H54 (cell line): Measurements from ENCODE around the gene SATB1.

Experiments
- DNase-seq: peaks from one replicate; pipeline ENCODE4 v3.0.0; 2011; ENCODE audit warnings: low spot score, mixed read lengths; ENCODE audit not compliant: insufficient read length
- FAIRE-seq: peaks from 3 replicates; lab custom pipeline; 2011; peaks lifted over from hg19 to GRCh38; lab: Jason Lieb, UNC
- POLR2A ChIP-seq: IDR thresholded peaks from 2 replicates; pipeline ENCODE4 v1.6.1; 2011; ENCODE audit warnings: low read depth, mild to moderate bottlenecking, low read length

The SATB1 gene

GRCh38 chr3:18403061-18403460 is 22.1 kb downstream of the SATB1 start:
- DNase-seq (no peak), FAIRE-seq (no peak)

GRCh38 chr3:18402239-18402799 is 22.8 kb downstream of the SATB1 start:
- DNase-seq (no peak), FAIRE-seq (no peak)
- no peak for TF ChIP-seq POLR2A

More at GRCh38 chr3:18403061-18403460, 22.1 kb downstream of the SATB1 start:
- TF ChIP-seq POLR2A, result no peak

- no peak for TF ChIP-seq POLR2A
- DNase-seq, result no peak
These were observed 23.7 kb downstream of the SATB1 start for GRCh38 chr3:18401300-18401961.

GRCh38 chr3:18398448-18398847 is 26.7 kb downstream of the SATB1 start:
- no peak for TF ChIP-seq POLR2A
- FAIRE-seq, result no peak

More at GRCh38 chr3:18401300-18401961, 23.7 kb downstream of the SATB1 start:
- no peak for FAIRE-seq

GRCh38 chr3:18396428-18396827 is 28.7 kb downstream of the SATB1 start:
- TF ChIP-seq POLR2A, result no peak
- no peak for DNase-seq
- no peak for FAIRE-seq

More at GRCh38 chr3:18398448-18398847, 26.7 kb downstream of the SATB1 start:
- no peak for DNase-seq

GRCh38 chr3:18394384-18394995 is 30.6 kb downstream of the SATB1 start:
- FAIRE-seq (no peak), DNase-seq (no peak)
- no peak for TF ChIP-seq POLR2A

GRCh38 chr3:18393906-18394305 is 31.2 kb downstream of the SATB1 start:
- no peak for TF ChIP-seq POLR2A
- DNase-seq (no peak), FAIRE-seq (no peak)

GRCh38 chr3:18390024-18390660 is 35.0 kb downstream of the SATB1 start:
- TF ChIP-seq POLR2A, result no peak
- DNase-seq (no peak), FAIRE-seq (no peak)

- no peak for TF ChIP-seq POLR2A
- FAIRE-seq (peak; percentile 20), DNase-seq (no peak)
These were observed 35.9 kb downstream of the SATB1 start for GRCh38 chr3:18389108-18389733.

GRCh38 chr3:18386274-18386890 is 38.8 kb downstream of the SATB1 start:
- TF ChIP-seq POLR2A, result no peak
- no peak for DNase-seq
- no peak for FAIRE-seq

- no peak for TF ChIP-seq POLR2A
- DNase-seq (no peak), FAIRE-seq (no peak)
These were observed 39.4 kb downstream of the SATB1 start for GRCh38 chr3:18385706-18386105.

GRCh38 chr3:18382760-18383369 is 42.3 kb downstream of the SATB1 start:
- TF ChIP-seq POLR2A, result no peak
- FAIRE-seq, result no peak

GRCh38 chr3:18379647-18380046 is 45.5 kb downstream of the SATB1 start:
- no peak for DNase-seq
- no peak for TF ChIP-seq POLR2A
- FAIRE-seq, result no peak

More at GRCh38 chr3:18382760-18383369, 42.3 kb downstream of the SATB1 start:
- no peak for DNase-seq
